ENCODE results near the gene LRGUK. TPM values are rescaled to one million over a fixed set of nuclear protein-coding genes. Genes with fewer than 3 reads are reported as not detected.
"Not testable (repeated sequence)": the region's sequence is repeated elsewhere in the genome, so short reads cannot be mapped to it uniquely, and the experiment has no call there.

LRGUK gene
- total and polyA plus RNA-seq, 2 donors (not counting 1 experiment from before 2014, with no cell fraction given): 0.27 to 0.49 TPM

DNA sequence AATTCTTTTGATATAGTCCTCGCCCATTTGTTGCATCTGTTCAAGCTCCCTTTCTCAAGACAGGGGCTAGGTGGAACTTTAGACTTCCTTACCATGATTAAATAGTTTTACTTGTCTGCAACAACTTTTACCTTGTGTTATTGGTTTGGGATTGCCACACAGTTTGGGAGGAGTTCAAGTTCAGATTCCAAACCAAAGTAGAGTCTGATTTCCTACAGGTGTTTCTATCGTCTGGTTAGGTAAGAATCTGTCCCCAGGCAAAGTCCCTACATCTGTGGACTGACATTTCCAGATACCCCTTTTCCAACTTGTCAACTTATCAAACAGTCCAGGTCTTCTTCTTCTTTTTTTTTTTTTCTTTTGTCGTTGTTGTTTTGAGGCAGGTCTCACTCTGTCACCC is 93.1 kb downstream of the LRGUK start:
- TF ChIP-seq, protein P1, sequence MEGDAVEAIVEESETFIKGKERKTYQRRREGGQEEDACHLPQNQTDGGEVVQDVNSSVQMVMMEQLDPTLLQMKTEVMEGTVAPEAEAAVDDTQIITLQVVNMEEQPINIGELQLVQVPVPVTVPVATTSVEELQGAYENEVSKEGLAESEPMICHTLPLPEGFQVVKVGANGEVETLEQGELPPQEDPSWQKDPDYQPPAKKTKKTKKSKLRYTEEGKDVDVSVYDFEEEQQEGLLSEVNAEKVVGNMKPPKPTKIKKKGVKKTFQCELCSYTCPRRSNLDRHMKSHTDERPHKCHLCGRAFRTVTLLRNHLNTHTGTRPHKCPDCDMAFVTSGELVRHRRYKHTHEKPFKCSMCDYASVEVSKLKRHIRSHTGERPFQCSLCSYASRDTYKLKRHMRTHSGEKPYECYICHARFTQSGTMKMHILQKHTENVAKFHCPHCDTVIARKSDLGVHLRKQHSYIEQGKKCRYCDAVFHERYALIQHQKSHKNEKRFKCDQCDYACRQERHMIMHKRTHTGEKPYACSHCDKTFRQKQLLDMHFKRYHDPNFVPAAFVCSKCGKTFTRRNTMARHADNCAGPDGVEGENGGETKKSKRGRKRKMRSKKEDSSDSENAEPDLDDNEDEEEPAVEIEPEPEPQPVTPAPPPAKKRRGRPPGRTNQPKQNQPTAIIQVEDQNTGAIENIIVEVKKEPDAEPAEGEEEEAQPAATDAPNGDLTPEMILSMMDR (IDR thresholded peaks at IDR 0.05): no peak
- TF ChIP-seq EZH2 (IDR thresholded peaks at IDR 0.05; ENCODE audit: borderline replicate concordance, insufficient read depth, low read depth, low read length, poor library complexity, severe bottlenecking): no peak
- Histone ChIP-seq H2AFZ (ENCODE audit: insufficient read depth, low read depth, low read length, poor library complexity, severe bottlenecking) (no peak overlapping the region), H4K20me1 (ENCODE audit: control insufficient read depth, insufficient read depth, low read length, poor library complexity, severe bottlenecking) (no peaks in the 10 kb centered on the region), H3K9me3 (ENCODE audit: control extremely low read depth in 1 of 3, control insufficient read depth in 2 of 3, insufficient read depth in 1 of 3, low read length in 2 of 3) (no peaks in the 10 kb centered on the region), H3K27ac (ENCODE audit: low read length in 2 of 2) (no peak overlapping the region), H3K36me3 (replicated peaks in 1 of 2; ENCODE audit: control extremely low read depth in 1 of 2, control insufficient read depth in 1 of 2, extremely low read depth in 1 of 2, insufficient read depth in 2 of 2, low read length in 1 of 2) (no peaks in the 10 kb centered on the region), H3K4me1 (ENCODE audit: control insufficient read depth in 2 of 2, insufficient read depth in 2 of 2, low read length in 2 of 2) (no peaks in the 10 kb centered on the region), H3K4me3 (ENCODE audit: control extremely low read depth in 1 of 5, extremely low read depth in 1 of 5, insufficient read depth in 1 of 5, low read depth in 2 of 5, low read length in 4 of 5) (no peak overlapping the region), H3K27me3 (replicated peaks in 1 of 4; ENCODE audit: control extremely low read depth in 1 of 4, control insufficient read depth in 3 of 4, insufficient read depth in 4 of 4, low read length in 3 of 4) (no peaks in the 10 kb centered on the region), H3K9ac (ENCODE audit: low read length) (no peak overlapping the region), H3K4me2 (replicated peaks; ENCODE audit: low read depth, low read length, poor library complexity, severe bottlenecking) (no peak overlapping the region), H3K79me2 (ENCODE audit: control insufficient read depth, insufficient read depth, low read length) (no peaks in the 10 kb centered on the region)
- Mint-ChIP-seq H3K27ac (no peak overlapping the region), H3K4me3 (no peak overlapping the region), H3K27me3 (peaks cover 6% of the 10 kb centered on the region), H3K9me3 (ENCODE audit: insufficient read depth) (no peaks in the 10 kb centered on the region), H3K4me1 (no peaks in the 10 kb centered on the region)
- intact Hi-C loops (cut with micrococcal nuclease): no loop called here
- ChIA-PET POLR2A (no interaction called here), CTCF (no interaction called here)
- DNase-seq (no peak), ATAC-seq (ENCODE audit: low read depth) (no peak)
- no CpG with 5 or more reads among the region's 3 CpGs for WGBS (ENCODE audit: insufficient coverage)

DNA sequence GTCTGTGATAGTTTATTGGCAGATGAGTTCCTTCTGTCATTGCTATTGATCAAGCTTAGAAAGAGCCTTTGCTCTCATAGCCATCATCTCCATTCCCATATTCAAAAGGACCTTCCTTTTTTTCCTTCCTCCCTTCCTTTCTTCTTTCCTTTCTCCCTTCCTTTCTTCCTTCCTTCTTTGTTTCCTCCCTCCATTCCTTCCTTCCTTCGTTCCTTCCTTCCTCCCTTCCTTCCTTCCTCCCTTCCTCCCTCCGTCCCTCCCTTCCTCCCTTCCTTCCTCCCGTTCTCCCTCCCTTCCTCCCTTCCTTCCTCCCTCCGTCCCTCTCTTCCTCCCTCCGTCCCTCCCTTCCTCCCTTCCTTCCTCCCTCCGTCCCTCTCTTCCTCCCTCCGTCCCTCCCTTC is 104.2 kb downstream of the LRGUK start:
- H3K4me1 ChIP-seq (ENCODE audit: control insufficient read depth in 2 of 2, insufficient read depth in 2 of 2, low read length in 2 of 2); H3K79me2 ChIP-seq (ENCODE audit: control insufficient read depth, insufficient read depth, low read length); H3K4me3 ChIP-seq (ENCODE audit: control extremely low read depth in 1 of 5, extremely low read depth in 1 of 5, insufficient read depth in 1 of 5, low read depth in 2 of 5, low read length in 4 of 5); H4K20me1 ChIP-seq (ENCODE audit: control insufficient read depth, insufficient read depth, low read length, poor library complexity, severe bottlenecking); H3K9ac ChIP-seq (ENCODE audit: low read length); H3K4me2 ChIP-seq (replicated peaks; ENCODE audit: low read depth, low read length, poor library complexity, severe bottlenecking); intact Hi-C loops (cut with micrococcal nuclease); H3K27ac ChIP-seq (ENCODE audit: low read length in 2 of 2); H3K9me3 ChIP-seq (ENCODE audit: control extremely low read depth in 1 of 3, control insufficient read depth in 2 of 3, insufficient read depth in 1 of 3, low read length in 2 of 3); H3K4me3 Mint-ChIP-seq; CTCF ChIA-PET; H2AFZ ChIP-seq (ENCODE audit: insufficient read depth, low read depth, low read length, poor library complexity, severe bottlenecking); ATAC-seq (ENCODE audit: low read depth); POLR2A ChIA-PET; H3K9me3 Mint-ChIP-seq (ENCODE audit: insufficient read depth); H3K27me3 ChIP-seq (replicated peaks in 1 of 4; ENCODE audit: control extremely low read depth in 1 of 4, control insufficient read depth in 3 of 4, insufficient read depth in 4 of 4, low read length in 3 of 4); H3K27ac Mint-ChIP-seq; DNase-seq; H3K36me3 ChIP-seq (replicated peaks in 1 of 2; ENCODE audit: control extremely low read depth in 1 of 2, control insufficient read depth in 1 of 2, extremely low read depth in 1 of 2, insufficient read depth in 2 of 2, low read length in 1 of 2); H3K4me1 Mint-ChIP-seq: not testable (repeated sequence)
- WGBS (ENCODE audit: insufficient coverage): 86% methylated on average over 7 of the region's 7 CpGs
- peaks cover 10% of the 10 kb centered on the region for H3K27me3 Mint-ChIP-seq
